ENCODE data around the gene PSORS1C1. TPM values are rescaled to one million over a fixed set of nuclear protein-coding genes. Genes with fewer than 3 reads are reported as not detected.
"Not testable (repeated sequence)": the region's sequence is repeated elsewhere in the genome, so short reads cannot be mapped to it uniquely, and the experiment has no call there.

PSORS1C1 gene, protein sequence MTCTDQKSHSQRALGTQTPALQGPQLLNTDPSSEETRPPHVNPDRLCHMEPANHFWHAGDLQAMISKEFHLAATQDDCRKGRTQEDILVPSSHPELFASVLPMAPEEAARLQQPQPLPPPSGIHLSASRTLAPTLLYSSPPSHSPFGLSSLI
- total RNA-seq, result not detected
- polyA plus RNA-seq (2013, experiment 1 of 2), result not detected
- polyA plus RNA-seq (2013, experiment 2 of 2), result 0.18 TPM
- 0 to 0.23 (median 0) reads per million in 172 experiments for total RNA-seq

GRCh38 chr6:31114541-31114878, at the start of gene PSORS1C1:
Gene PSORS1C1, plus strand, starts transcription at chr6:31114800. Its CDS starts 14,833 bp downstream, at chr6:31129633.
- Histone ChIP-seq H3K27ac (ENCODE audit: low read depth in 1 of 2, low read length in 2 of 2) (no peak within 1 kb of the TSS), H3K9me3 (ENCODE audit: control insufficient read depth in 1 of 2, insufficient read depth in 1 of 2, low read length in 2 of 2) (no peaks in the 10 kb centered on the region), H3K4me1 (ENCODE audit: insufficient read depth, low read length) (peaks cover 9% of the 10 kb centered on the region), H3K27me3 (ENCODE audit: control insufficient read depth in 1 of 2, insufficient read depth in 2 of 2, low read length in 2 of 2) (peaks cover 0 to 3% of the 10 kb centered on the region in 2 experiments), H3K4me3 (ENCODE audit: low read length) (no peak within 1 kb of the TSS), H3K36me3 (ENCODE audit: insufficient read depth, low read length) (no peaks in the 10 kb centered on the region)
- TF ChIP-seq, protein P1, sequence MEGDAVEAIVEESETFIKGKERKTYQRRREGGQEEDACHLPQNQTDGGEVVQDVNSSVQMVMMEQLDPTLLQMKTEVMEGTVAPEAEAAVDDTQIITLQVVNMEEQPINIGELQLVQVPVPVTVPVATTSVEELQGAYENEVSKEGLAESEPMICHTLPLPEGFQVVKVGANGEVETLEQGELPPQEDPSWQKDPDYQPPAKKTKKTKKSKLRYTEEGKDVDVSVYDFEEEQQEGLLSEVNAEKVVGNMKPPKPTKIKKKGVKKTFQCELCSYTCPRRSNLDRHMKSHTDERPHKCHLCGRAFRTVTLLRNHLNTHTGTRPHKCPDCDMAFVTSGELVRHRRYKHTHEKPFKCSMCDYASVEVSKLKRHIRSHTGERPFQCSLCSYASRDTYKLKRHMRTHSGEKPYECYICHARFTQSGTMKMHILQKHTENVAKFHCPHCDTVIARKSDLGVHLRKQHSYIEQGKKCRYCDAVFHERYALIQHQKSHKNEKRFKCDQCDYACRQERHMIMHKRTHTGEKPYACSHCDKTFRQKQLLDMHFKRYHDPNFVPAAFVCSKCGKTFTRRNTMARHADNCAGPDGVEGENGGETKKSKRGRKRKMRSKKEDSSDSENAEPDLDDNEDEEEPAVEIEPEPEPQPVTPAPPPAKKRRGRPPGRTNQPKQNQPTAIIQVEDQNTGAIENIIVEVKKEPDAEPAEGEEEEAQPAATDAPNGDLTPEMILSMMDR (IDR thresholded peaks at IDR 0.05), result no peak
- DNase-seq (no peak), ATAC-seq (ENCODE audit: poor library complexity) (no peak)
- ChIA-PET POLR2A (interaction anchor here (1.0 to 1.3 kb wide), 3 partner anchors 21 to 35 kb away, joined by 3 to 5 read pairs (median 5); no protein-coding TSS in a partner anchor), CTCF (no interaction called here)
- Mint-ChIP-seq H3K4me1 (ENCODE audit: low read depth) (peaks cover 11% of the 10 kb centered on the region), H3K36me3 (ENCODE audit: low read depth) (no peaks in the 10 kb centered on the region), H3K27ac (no peak within 1 kb of the TSS), H3K27me3 (peaks cover 7% of the 10 kb centered on the region), H3K9me3 (no peaks in the 10 kb centered on the region), H3K4me3 (no peak within 1 kb of the TSS)
- intact Hi-C loops (cut with DNase I, micrococcal nuclease), result loop anchor here in 1 of 2 experiments (10.0 kb wide), 1 partner anchor 180 kb away; the partner anchor contains the start of gene SFTA2

DNA sequence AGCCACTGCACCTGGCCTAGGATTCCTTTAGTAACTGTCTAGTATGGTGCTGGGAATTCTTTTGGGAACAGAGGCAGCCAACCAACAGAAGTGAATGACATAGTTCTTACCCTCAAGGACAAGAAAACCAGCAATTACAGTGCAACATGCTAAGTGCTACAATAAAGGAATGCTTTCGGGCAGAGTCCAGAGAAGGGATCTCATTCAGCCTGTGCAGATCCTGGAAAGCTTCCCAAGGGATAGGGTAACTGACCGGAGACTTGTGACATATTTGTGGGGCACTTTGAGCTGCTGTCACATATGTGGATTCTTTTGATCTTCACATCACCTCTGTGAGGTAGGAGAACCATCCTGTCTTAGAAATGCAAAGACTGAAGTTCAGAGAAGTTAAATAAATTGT, 49.0 kb upstream of the PSORS1C1 start:
- ChIA-PET POLR2A (no interaction called here), CTCF (interaction anchor here (0.9 to 1.5 kb wide), 2 partner anchors 22 to 236 kb away, joined by 3 read pairs; no protein-coding TSS in a partner anchor)
- Histone ChIP-seq H3K9me3 (ENCODE audit: control insufficient read depth in 1 of 2, insufficient read depth in 1 of 2, low read length in 2 of 2) (no peaks in the 10 kb centered on the region), H3K27ac (ENCODE audit: low read depth in 1 of 2, low read length in 2 of 2) (no peak overlapping the region), H3K27me3 (ENCODE audit: control insufficient read depth in 1 of 2, insufficient read depth in 2 of 2, low read length in 2 of 2) (no peaks in the 10 kb centered on the region), H3K4me1 (ENCODE audit: insufficient read depth, low read length) (no peaks in the 10 kb centered on the region), H3K36me3 (ENCODE audit: insufficient read depth, low read length) (no peaks in the 10 kb centered on the region), H3K4me3 (ENCODE audit: low read length) (no peak overlapping the region)
- Mint-ChIP-seq H3K4me3 (no peak overlapping the region), H3K9me3 (no peaks in the 10 kb centered on the region), H3K27ac (no peak overlapping the region), H3K36me3 (ENCODE audit: low read depth) (no peaks in the 10 kb centered on the region), H3K4me1 (ENCODE audit: low read depth) (no peaks in the 10 kb centered on the region), H3K27me3 (peaks cover 5% of the 10 kb centered on the region)
- intact Hi-C loops (cut with DNase I, micrococcal nuclease), result no loop called here
- ATAC-seq (ENCODE audit: poor library complexity), result no peak
- no peak for DNase-seq
- TF ChIP-seq, protein P1 (IDR thresholded peaks at IDR 0.05), result no peak

DNA sequence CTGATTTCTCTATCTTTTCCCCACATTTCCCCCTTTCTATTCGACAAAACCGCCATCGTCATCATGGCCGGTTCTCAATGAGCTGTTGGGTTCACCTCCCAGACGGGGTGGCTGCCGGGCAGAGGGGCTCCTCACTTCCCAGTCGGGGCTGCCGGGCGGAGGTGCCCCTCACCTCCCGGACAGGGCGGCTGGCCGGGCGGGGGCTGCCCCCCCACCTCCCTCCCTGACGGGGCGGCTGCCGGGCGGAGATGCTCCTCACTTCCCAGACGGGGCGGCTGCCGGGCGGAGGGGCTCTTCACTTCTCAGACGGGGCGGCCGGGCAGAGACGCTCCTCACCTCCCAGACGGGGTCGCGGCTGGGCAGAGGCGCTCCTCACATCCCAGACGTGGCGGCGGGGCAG, 47.6 kb upstream of the PSORS1C1 start:
- ATAC-seq (ENCODE audit: poor library complexity); H3K4me1 ChIP-seq (ENCODE audit: insufficient read depth, low read length); H3K36me3 ChIP-seq (ENCODE audit: insufficient read depth, low read length); H3K4me3 ChIP-seq (ENCODE audit: low read length); CTCF ChIA-PET; H3K27me3 ChIP-seq (ENCODE audit: control insufficient read depth in 1 of 2, insufficient read depth in 2 of 2, low read length in 2 of 2); H3K27ac ChIP-seq (ENCODE audit: low read depth in 1 of 2, low read length in 2 of 2); H3K9me3 Mint-ChIP-seq; H3K4me1 Mint-ChIP-seq (ENCODE audit: low read depth); H3K36me3 Mint-ChIP-seq (ENCODE audit: low read depth); DNase-seq; H3K9me3 ChIP-seq (ENCODE audit: control insufficient read depth in 1 of 2, insufficient read depth in 1 of 2, low read length in 2 of 2); H3K27me3 Mint-ChIP-seq; intact Hi-C loops (cut with DNase I, micrococcal nuclease); H3K27ac Mint-ChIP-seq; H3K4me3 Mint-ChIP-seq; POLR2A ChIA-PET: not testable (repeated sequence)

- DNase-seq; H3K27ac Mint-ChIP-seq; H3K4me3 Mint-ChIP-seq; POLR2A ChIA-PET; H3K36me3 ChIP-seq (ENCODE audit: insufficient read depth, low read length); H3K4me3 ChIP-seq (ENCODE audit: low read length); H3K27me3 Mint-ChIP-seq; H3K27ac ChIP-seq (ENCODE audit: low read depth in 1 of 2, low read length in 2 of 2); H3K4me1 Mint-ChIP-seq (ENCODE audit: low read depth); H3K4me1 ChIP-seq (ENCODE audit: insufficient read depth, low read length); ATAC-seq (ENCODE audit: poor library complexity); H3K27me3 ChIP-seq (ENCODE audit: control insufficient read depth in 1 of 2, insufficient read depth in 2 of 2, low read length in 2 of 2); H3K9me3 ChIP-seq (ENCODE audit: control insufficient read depth in 1 of 2, insufficient read depth in 1 of 2, low read length in 2 of 2); H3K36me3 Mint-ChIP-seq (ENCODE audit: low read depth); intact Hi-C loops (cut with DNase I, micrococcal nuclease); H3K9me3 Mint-ChIP-seq: not testable (repeated sequence)
- CTCF ChIA-PET, result interaction anchor here (1.4 kb wide), 1 partner anchor 246 kb away, joined by 3 read pairs; no protein-coding TSS in a partner anchor
Observed at GRCh38 chr6:31067891-31068668, 46.5 kb upstream of the PSORS1C1 start.
